Endothelial cell of umbilical vein (primary cell): ENCODE results near the gene SPACA4. TPM values are rescaled to one million over a fixed set of nuclear protein-coding genes. Genes with fewer than 3 reads are reported as not detected.

Experiments
- BruUV-seq: library from RNA; stranded (reverse); fragments of 400-500 nt; replicated peaks from 2 replicates; lab custom pipeline; 2021; lab: Mats Ljungman, UMichigan
- CTCF ChIA-PET: fragments of 300-600, 350-600 bp; sonication (Branson Sonifier 250); formaldehyde crosslinking; loops from one replicate; lab custom pipeline; 2021; ENCODE audit warnings: antibody characterized with exemption, inconsistent platforms; lab: Charles Lee
- POLR2A ChIA-PET: fragments of 300-600, 350-600 bp; sonication (Branson Sonifier 250); formaldehyde crosslinking; loops from one replicate; lab custom pipeline; 2021; ENCODE audit warnings: antibody characterized with exemption, inconsistent platforms; lab: Charles Lee
- DNase-seq: peaks from one replicate; pipeline ENCODE4 v3.0.0-alpha.2; 2011; ENCODE audit warnings: low read depth, low spot score
- FAIRE-seq: peaks from 2 replicates; lab custom pipeline; 2011; peaks lifted over from hg19 to GRCh38; lab: Jason Lieb, UNC
- H2AFZ ChIP-seq: 2 replicates; pipeline ENCODE4 v1.6.0; 2012; ENCODE audit warnings: low read depth, low read length, control low read depth, inconsistent platforms
- H3K27ac ChIP-seq: 2 replicates; pipeline ENCODE4 v1.5.1; 2011; ENCODE audit warnings: low read depth, mild to moderate bottlenecking, control low read depth, low read length, moderate library complexity; ENCODE audit not compliant: insufficient read depth
- H3K27me3 ChIP-seq, 2 experiments: 2 replicates each; pipeline versions ENCODE4 v1.6.0 to v1.6.1; 2011; ENCODE audit warnings: low read length in 2 of 2, mixed read lengths in 1 of 2; ENCODE audit not compliant: control insufficient read depth in 2 of 2, insufficient read depth in 2 of 2
- H3K36me3 ChIP-seq, 2 experiments: 2 replicates in 1 of 2; 3 replicates in 1 of 2; pipeline ENCODE4 v1.5.1; 2011; ENCODE audit warnings: low read length in 2 of 2, mild to moderate bottlenecking in 1 of 2, moderate library complexity in 1 of 2; ENCODE audit not compliant: control insufficient read depth in 2 of 2, insufficient read depth in 2 of 2; ENCODE audit errors: extremely low read depth in 1 of 2
- H3K4me1 ChIP-seq: 3 replicates; pipeline ENCODE4 v1.5.1; 2011; ENCODE audit warnings: mild to moderate bottlenecking, low read length; ENCODE audit not compliant: control insufficient read depth, insufficient read depth; ENCODE audit errors: extremely low read depth
- H3K4me2 ChIP-seq: 2 replicates; pipeline ENCODE4 v1.6.1; 2011; ENCODE audit warnings: low read length, control low read depth, mixed read lengths; ENCODE audit not compliant: insufficient read depth
- H3K4me3 ChIP-seq, 3 experiments: fragments of 200-600 bp in 1 of 3; sonication (generic), shearing (Covaris generic) in 1 of 3; replicated peaks in 1 of 3; 2 replicates each; pipeline ENCODE4 v1.5.1; 2011 to 2016; ENCODE audit warnings: control low read depth in 3 of 3, low read length in 3 of 3, mild to moderate bottlenecking in 2 of 3, inconsistent platforms in 1 of 3, low read depth in 1 of 3, moderate library complexity in 1 of 3; ENCODE audit not compliant: insufficient read depth in 1 of 3
- H3K79me2 ChIP-seq: 2 replicates; pipeline ENCODE4 v1.6.0; 2012; ENCODE audit warnings: low read length, inconsistent platforms; ENCODE audit not compliant: control insufficient read depth, insufficient read depth
- H3K9ac ChIP-seq: replicated peaks from 2 replicates; pipeline ENCODE3; 2011; ENCODE audit warnings: low read length, control low read depth; ENCODE audit not compliant: insufficient read depth; ENCODE audit errors: extremely low read depth
- H3K9me1 ChIP-seq: replicated peaks from 3 replicates; pipeline ENCODE4 v1.6.0; 2011; ENCODE audit warnings: mild to moderate bottlenecking, low read length; ENCODE audit not compliant: control insufficient read depth, insufficient read depth; ENCODE audit errors: extremely low read depth
- H3K9me3 ChIP-seq: replicated peaks from 2 replicates; pipeline ENCODE4 v1.5.1; 2012; ENCODE audit warnings: low read length, inconsistent platforms; ENCODE audit not compliant: control insufficient read depth, insufficient read depth
- H4K20me1 ChIP-seq: replicated peaks from 2 replicates; pipeline ENCODE3; 2011; ENCODE audit warnings: mild to moderate bottlenecking, low read length; ENCODE audit not compliant: control insufficient read depth, insufficient read depth; ENCODE audit errors: extremely low read depth
- EZH2 ChIP-seq: IDR thresholded peaks from 2 replicates; pipeline ENCODE4 v1.6.1; 2012; ENCODE audit warnings: borderline replicate concordance, low read depth, mild to moderate bottlenecking, moderate library complexity, low read length, inconsistent platforms; ENCODE audit not compliant: severe bottlenecking
- FOS ChIP-seq: IDR thresholded peaks from 2 replicates; pipeline ENCODE4 v1.6.1; 2011; ENCODE audit warnings: mild to moderate bottlenecking, low read length, moderate library complexity, borderline replicate concordance; ENCODE audit not compliant: insufficient read depth
- GATA2 ChIP-seq: IDR thresholded peaks from 2 replicates; pipeline ENCODE4 v1.7.0; 2011; ENCODE audit warnings: low read depth, mild to moderate bottlenecking, moderate library complexity, mixed read lengths, low read length; ENCODE audit not compliant: insufficient read length, insufficient read depth
- JUN ChIP-seq: IDR thresholded peaks from 2 replicates; pipeline ENCODE4 v1.6.1; 2011; ENCODE audit warnings: borderline replicate concordance, low read depth; ENCODE audit not compliant: insufficient read length, insufficient read depth
- MYC ChIP-seq: IDR thresholded peaks from one replicate; pipeline ENCODE4 v1.6.1; 2011; ENCODE audit warnings: mild to moderate bottlenecking, low read depth, low read length
- POLR2A ChIP-seq: IDR thresholded peaks from 2 replicates; pipeline ENCODE4 v1.6.1; 2012; ENCODE audit warnings: low read depth, mild to moderate bottlenecking, control low read depth, low read length
- POLR2AphosphoS5 ChIP-seq: IDR thresholded peaks from 2 replicates; pipeline ENCODE4 v1.6.1; 2012; ENCODE audit warnings: low read depth, mild to moderate bottlenecking, control low read depth, low read length, moderate library complexity; ENCODE audit not compliant: insufficient read depth
- dilution Hi-C: fragments of 300-500 bp; cut with MboI; formaldehyde crosslinking; loops from one replicate; pipeline ENCODE4 v1.15.0; 2019; ENCODE audit warnings: low sequenced_read_pairs; ENCODE audit not compliant: extremely low pct_ligation_motif_present
- intact Hi-C: fragments of 100-400 bp; cut with micrococcal nuclease; formaldehyde crosslinking; loops from one replicate; pipeline ENCODE4 v1.10.0; 2022
- polyA plus RNA-seq, 4 experiments: library from polyadenylated mRNA; depleted of rRNA in 3 of 4; stranded (reverse) in 3 of 4; unstranded in 1 of 4; fragments of >200 nt; gene quantifications; 2 replicates each; pipeline versions ENCODE4 v1.2.1 to v1.2.3, GENCODE V29; 2011 to 2012; ENCODE audit warnings: missing spikeins in 1 of 4
- total RNA-seq: library from RNA; stranded (reverse); gene quantifications from 2 replicates; pipeline ENCODE4 v1.2.3, GENCODE V29; 2021
- TF ChIP-seq, protein P1 (sequence below): IDR thresholded peaks from 2 replicates; pipeline ENCODE4 v1.6.1; 2011; ENCODE audit not compliant: insufficient read depth, insufficient read length
- TF ChIP-seq, protein P2 (sequence below), 2 donors: IDR thresholded peaks; 1 replicate in 1 of 2; 2 replicates in 1 of 2; pipeline ENCODE4 v1.5.1; 2011; ENCODE audit warnings: low read length in 2 of 2, mild to moderate bottlenecking in 2 of 2, moderate library complexity in 2 of 2, control low read depth in 1 of 2, inconsistent platforms in 1 of 2, low read depth in 1 of 2; ENCODE audit not compliant: insufficient read depth in 1 of 2; ENCODE audit errors: extremely low read depth in 1 of 2

Gene SPACA4
- total and polyA plus RNA-seq, 2 donors (not counting 3 experiments of a cell fraction or from before 2014, with no cell fraction given): not detected

DNA sequence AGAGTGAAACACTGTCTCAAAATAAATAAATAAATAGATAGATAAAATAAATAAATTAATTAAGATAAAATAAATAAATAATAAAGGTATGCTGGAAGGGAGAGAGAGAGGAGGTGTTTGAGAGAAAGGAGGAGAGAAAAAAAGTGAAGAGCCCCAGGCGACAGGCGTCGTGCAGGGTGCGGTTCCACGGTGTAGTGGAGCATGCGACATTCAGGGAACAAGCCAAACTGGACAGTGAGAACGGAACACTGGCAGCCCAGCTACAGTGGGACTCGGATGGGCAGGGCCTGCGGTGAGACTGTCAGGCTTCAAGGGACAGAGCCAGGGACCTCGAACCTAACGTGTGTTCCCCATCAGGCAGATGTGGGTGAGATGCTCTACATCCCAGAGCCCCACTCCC is 45.1 kb upstream of the SPACA4 start:
- FAIRE-seq: no peak
- POLR2A ChIA-PET: no interaction called here
- BruUV-seq: no TSS peak

More for the DNA sequence above, 45.1 kb upstream of the SPACA4 start:
- dilution Hi-C loops: no loop called here
- intact Hi-C loops: no loop called here
- Histone ChIP-seq H3K4me1 (no peaks in the 10 kb centered on the region), H3K4me2 (no peak overlapping the region), H2AFZ (no peak overlapping the region), H3K9me3 (no peaks in the 10 kb centered on the region), H3K27me3 (no peaks in the 10 kb centered on the region), H3K4me3 (no peak overlapping the region), H3K79me2 (no peaks in the 10 kb centered on the region), H3K27ac (no peak overlapping the region), H3K36me3 (no peaks in the 10 kb centered on the region), H3K9ac (no peak overlapping the region), H3K9me1 (no peaks in the 10 kb centered on the region), H4K20me1 (no peaks in the 10 kb centered on the region)
- no peak for TF ChIP-seq GATA2
- no peak for TF ChIP-seq MYC
- TF ChIP-seq POLR2A: no peak
- no peak for TF ChIP-seq POLR2AphosphoS5
- TF ChIP-seq, protein P1, sequence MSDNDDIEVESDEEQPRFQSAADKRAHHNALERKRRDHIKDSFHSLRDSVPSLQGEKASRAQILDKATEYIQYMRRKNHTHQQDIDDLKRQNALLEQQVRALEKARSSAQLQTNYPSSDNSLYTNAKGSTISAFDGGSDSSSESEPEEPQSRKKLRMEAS: no peak
- TF ChIP-seq JUN: no peak
- TF ChIP-seq, protein P2, sequence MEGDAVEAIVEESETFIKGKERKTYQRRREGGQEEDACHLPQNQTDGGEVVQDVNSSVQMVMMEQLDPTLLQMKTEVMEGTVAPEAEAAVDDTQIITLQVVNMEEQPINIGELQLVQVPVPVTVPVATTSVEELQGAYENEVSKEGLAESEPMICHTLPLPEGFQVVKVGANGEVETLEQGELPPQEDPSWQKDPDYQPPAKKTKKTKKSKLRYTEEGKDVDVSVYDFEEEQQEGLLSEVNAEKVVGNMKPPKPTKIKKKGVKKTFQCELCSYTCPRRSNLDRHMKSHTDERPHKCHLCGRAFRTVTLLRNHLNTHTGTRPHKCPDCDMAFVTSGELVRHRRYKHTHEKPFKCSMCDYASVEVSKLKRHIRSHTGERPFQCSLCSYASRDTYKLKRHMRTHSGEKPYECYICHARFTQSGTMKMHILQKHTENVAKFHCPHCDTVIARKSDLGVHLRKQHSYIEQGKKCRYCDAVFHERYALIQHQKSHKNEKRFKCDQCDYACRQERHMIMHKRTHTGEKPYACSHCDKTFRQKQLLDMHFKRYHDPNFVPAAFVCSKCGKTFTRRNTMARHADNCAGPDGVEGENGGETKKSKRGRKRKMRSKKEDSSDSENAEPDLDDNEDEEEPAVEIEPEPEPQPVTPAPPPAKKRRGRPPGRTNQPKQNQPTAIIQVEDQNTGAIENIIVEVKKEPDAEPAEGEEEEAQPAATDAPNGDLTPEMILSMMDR (IDR thresholded peaks at IDR 0.05; ENCODE audit: extremely low read depth in 1 of 2, insufficient read depth in 1 of 2, low read depth in 1 of 2, low read length in 2 of 2): no peak
- no peak for TF ChIP-seq FOS
- no peak for TF ChIP-seq EZH2
- CTCF ChIA-PET: interaction anchor here (1.7 kb wide), 1 partner anchor 27 kb away, joined by 4 read pairs; no protein-coding TSS in a partner anchor
- no peak for DNase-seq
